Osteoblast (primary cell): Measurements from ENCODE around the gene CCNY. TPM values are rescaled to one million over a fixed set of nuclear protein-coding genes. Genes with fewer than 3 reads are reported as not detected.

ENCODE experiments used
- DNase-seq: peaks from one replicate; pipeline ENCODE4 v3.0.0; 2011; ENCODE audit warnings: low spot score, mixed read lengths; ENCODE audit not compliant: insufficient read length; ENCODE audit errors: missing footprints
- H2AFZ ChIP-seq: 2 replicates; pipeline ENCODE4 v1.6.0; 2011; ENCODE audit warnings: mild to moderate bottlenecking, low read length
- H3K27ac ChIP-seq: 2 replicates; pipeline ENCODE4 v1.5.1; 2011; ENCODE audit warnings: mild to moderate bottlenecking, low read depth, low read length, moderate library complexity
- H3K27me3 ChIP-seq: 2 replicates; pipeline ENCODE4 v1.6.0; 2012; ENCODE audit warnings: mild to moderate bottlenecking, control low read depth, inconsistent platforms, low read length, moderate library complexity; ENCODE audit not compliant: insufficient read depth
- H3K36me3 ChIP-seq: 2 replicates; pipeline ENCODE4 v1.5.1; 2011; ENCODE audit warnings: mild to moderate bottlenecking, low read length, control low read depth, moderate library complexity; ENCODE audit not compliant: insufficient read depth
- H3K4me1 ChIP-seq: 2 replicates; pipeline ENCODE4 v1.5.1; 2011; ENCODE audit warnings: mild to moderate bottlenecking, low read length, control low read depth, moderate library complexity; ENCODE audit not compliant: insufficient read depth
- H3K4me2 ChIP-seq: 2 replicates; pipeline ENCODE4 v1.6.0; 2011; ENCODE audit warnings: mild to moderate bottlenecking, low read length; ENCODE audit not compliant: insufficient read depth
- H3K4me3 ChIP-seq: fragments of 200-600 bp; sonication (generic); 3 replicates; pipeline ENCODE4 v1.5.1; 2012; ENCODE audit warnings: mild to moderate bottlenecking, low read length, inconsistent platforms; ENCODE audit not compliant: insufficient read depth
- H3K79me2 ChIP-seq: 2 replicates; pipeline ENCODE4 v1.6.0; 2012; ENCODE audit warnings: mild to moderate bottlenecking, low read length, control low read depth, inconsistent platforms; ENCODE audit not compliant: insufficient read depth
- H3K9me3 ChIP-seq: 2 replicates; pipeline ENCODE4 v1.5.1; 2011; ENCODE audit warnings: low read depth, low read length, control low read depth
- H4K20me1 ChIP-seq: 2 replicates; pipeline ENCODE4 v1.6.0; 2012; ENCODE audit warnings: mild to moderate bottlenecking, low read length, control low read depth; ENCODE audit not compliant: insufficient read depth
- CTCF ChIP-seq: IDR thresholded peaks from 2 replicates; pipeline ENCODE4 v1.5.1; 2011; ENCODE audit warnings: mild to moderate bottlenecking, low read depth, low read length, moderate library complexity; ENCODE audit errors: extremely low read depth
- total RNA-seq: library from RNA; depleted of rRNA; stranded (reverse); fragments of >200 nt; gene quantifications from 2 replicates; pipeline ENCODE4 v1.2.3, GENCODE V29; 2012

The CCNY gene
- total RNA-seq, 1 donor, result 53.2 TPM

GRCh38 chr10:35339942-35340341 is 3.6 kb downstream of the CCNY start:
- no peak overlapping the region for H3K4me2 ChIP-seq
- H3K36me3 ChIP-seq, result no peaks in the 10 kb centered on the region
- peaks cover 43% of the 10 kb centered on the region for H4K20me1 ChIP-seq
- no peaks in the 10 kb centered on the region for H3K27me3 ChIP-seq
- no peak overlapping the region for H3K27ac ChIP-seq
- H3K79me2 ChIP-seq, result peaks cover 91% of the 10 kb centered on the region
- H3K4me1 ChIP-seq, result peaks cover 23% of the 10 kb centered on the region
- no peak overlapping the region for H2AFZ ChIP-seq
- H3K4me3 ChIP-seq, result no peak overlapping the region
- DNase-seq, result no peak
- H3K9me3 ChIP-seq, result no peaks in the 10 kb centered on the region
- no peak for TF ChIP-seq CTCF

- H3K27me3 ChIP-seq, result no peaks in the 10 kb centered on the region
- H4K20me1 ChIP-seq, result peaks cover 45% of the 10 kb centered on the region
- no peak for DNase-seq
- peaks cover 91% of the 10 kb centered on the region for H3K79me2 ChIP-seq
- H2AFZ ChIP-seq, result no peak overlapping the region
- no peaks in the 10 kb centered on the region for H3K36me3 ChIP-seq
- no peaks in the 10 kb centered on the region for H3K9me3 ChIP-seq
- peak overlapping the region; percentile 23 for H3K27ac ChIP-seq
- no peak for TF ChIP-seq CTCF
- H3K4me1 ChIP-seq, result peaks cover 25% of the 10 kb centered on the region
- no peak overlapping the region for H3K4me3 ChIP-seq
- peak overlapping the region; percentile 41 for H3K4me2 ChIP-seq
Measured at GRCh38 chr10:35340975-35341374, 4.7 kb downstream of the CCNY start.

- peaks cover 51% of the 10 kb centered on the region for H4K20me1 ChIP-seq
- no peaks in the 10 kb centered on the region for H3K9me3 ChIP-seq
- H3K4me2 ChIP-seq, result no peak overlapping the region
- H3K4me1 ChIP-seq, result peaks cover 29% of the 10 kb centered on the region
- no peak for DNase-seq
- no peak for TF ChIP-seq CTCF
- H3K36me3 ChIP-seq, result no peaks in the 10 kb centered on the region
- no peak overlapping the region for H3K4me3 ChIP-seq
- no peaks in the 10 kb centered on the region for H3K27me3 ChIP-seq
- H3K27ac ChIP-seq, result no peak overlapping the region
- H3K79me2 ChIP-seq, result peaks cover 94% of the 10 kb centered on the region
- H2AFZ ChIP-seq, result no peak overlapping the region
Measured at GRCh38 chr10:35341521-35341920, 5.2 kb downstream of the CCNY start.

GRCh38 chr10:35342183-35342753 is 6.0 kb downstream of the CCNY start:
- DNase-seq, result no peak
- Histone ChIP-seq H2AFZ (no peak overlapping the region), H3K27ac (no peak overlapping the region), H3K4me1 (peaks cover 34% of the 10 kb centered on the region), H3K4me2 (no peak overlapping the region), H4K20me1 (peaks cover 58% of the 10 kb centered on the region), H3K27me3 (no peaks in the 10 kb centered on the region), H3K9me3 (no peaks in the 10 kb centered on the region), H3K79me2 (peaks cover 96% of the 10 kb centered on the region), H3K36me3 (no peaks in the 10 kb centered on the region), H3K4me3 (no peak overlapping the region)
- TF ChIP-seq CTCF, result no peak
